HEK293 (cell line): ENCODE results near the gene GRAP2.

Experiments used
- CTCF ChIA-PET: fragments of 350-600 bp; formaldehyde crosslinking; extraction: SDS; loops from one replicate; lab custom pipeline; 2021; ENCODE audit warnings: antibody characterized with exemption; lab: Yijun Ruan, JAX
- POLR2A ChIA-PET: fragments of 300-600 bp; formaldehyde crosslinking; extraction: SDS; loops from one replicate; lab custom pipeline; 2020; ENCODE audit warnings: antibody characterized with exemption, inconsistent platforms; lab: Yijun Ruan, JAX
- H3K27ac ChIP-seq: fragments of 200-500 bp; sonication (Bioruptor generic); 2 replicates; pipeline ENCODE4 v1.5.1; 2014; ENCODE audit warnings: low read depth, low read length, control low read depth, inconsistent platforms; ENCODE audit errors: extremely low read depth
- H3K36me3 ChIP-seq, 2 experiments: fragments of 200-500 bp in 1 of 2; sonication (Bioruptor generic) in 1 of 2; 1 replicate in 1 of 2; 2 replicates in 1 of 2; pipeline ENCODE4 v1.5.1; 2014 to 2017; ENCODE audit warnings: inconsistent platforms in 2 of 2, low read length in 2 of 2; ENCODE audit not compliant: control insufficient read depth in 2 of 2, insufficient read depth in 1 of 2
- H3K4me1 ChIP-seq: fragments of 200-500 bp; sonication (Bioruptor generic); 2 replicates; pipeline ENCODE4 v1.5.1; 2014; ENCODE audit warnings: mild to moderate bottlenecking, low read length, inconsistent platforms; ENCODE audit not compliant: control insufficient read depth, insufficient read depth
- H3K4me3 ChIP-seq: 2 replicates; pipeline ENCODE4 v1.5.1; 2011; ENCODE audit warnings: low read depth, mild to moderate bottlenecking, control low read depth, low read length, moderate library complexity
- H3K9me3 ChIP-seq: fragments of 200-500 bp; sonication (Bioruptor generic); 2 replicates; pipeline ENCODE4 v1.5.1; 2014; ENCODE audit warnings: low read depth, low read length, inconsistent platforms; ENCODE audit not compliant: control insufficient read depth, insufficient read depth
- BCL6B ChIP-seq: fragments of 450-650 bp; formaldehyde crosslinking; IDR thresholded peaks from 2 replicates; pipeline ENCODE4 v1.5.1; 2017; ENCODE audit warnings: missing biosample characterization, missing genetic modification characterization
- FEZF1 ChIP-seq: fragments of 450-650 bp; formaldehyde crosslinking; IDR thresholded peaks from 2 replicates; pipeline ENCODE4 v1.5.1; 2016; ENCODE audit warnings: missing biosample characterization, missing genetic modification characterization
- GLI4 ChIP-seq: fragments of 450-650 bp; formaldehyde crosslinking; IDR thresholded peaks from 2 replicates; pipeline ENCODE4 v1.5.1; 2016; ENCODE audit warnings: missing biosample characterization, missing genetic modification characterization
- INSM2 ChIP-seq: fragments of 450-650 bp; formaldehyde crosslinking; IDR thresholded peaks from 2 replicates; pipeline ENCODE4 v1.5.1; 2016; ENCODE audit warnings: missing biosample characterization, missing genetic modification characterization
- PATZ1 ChIP-seq: fragments of 450-650 bp; formaldehyde crosslinking; IDR thresholded peaks from 2 replicates; pipeline ENCODE4 v1.5.1; 2016; ENCODE audit warnings: missing biosample characterization, missing genetic modification characterization
- SALL2 ChIP-seq: fragments of 450-650 bp; formaldehyde crosslinking; IDR thresholded peaks from 2 replicates; pipeline ENCODE4 v1.5.0; 2017; ENCODE audit warnings: missing biosample characterization, mild to moderate bottlenecking, missing genetic modification characterization, borderline replicate concordance
- SP2 ChIP-seq: fragments of 450-650 bp; formaldehyde crosslinking; IDR thresholded peaks from 2 replicates; pipeline ENCODE4 v1.5.1; 2016; ENCODE audit warnings: missing biosample characterization, missing genetic modification characterization
- ZBTB17 ChIP-seq: fragments of 450-650 bp; formaldehyde crosslinking; IDR thresholded peaks from 2 replicates; pipeline ENCODE4 v1.5.1; 2016; ENCODE audit warnings: missing biosample characterization, missing genetic modification characterization
- ZBTB26 ChIP-seq: fragments of 450-650 bp; formaldehyde crosslinking; optimal IDR thresholded peaks from 2 replicates; pipeline ENCODE3; 2016; ENCODE audit warnings: missing biosample characterization, mild to moderate bottlenecking, missing genetic modification characterization
- ZFHX2 ChIP-seq: fragments of 450-650 bp; formaldehyde crosslinking; conservative IDR thresholded peaks from 2 replicates; pipeline ENCODE4 v1.5.1; 2016; ENCODE audit warnings: missing biosample characterization, missing genetic modification characterization
- ZFP3 ChIP-seq: fragments of 450-650 bp; formaldehyde crosslinking; IDR thresholded peaks from 2 replicates; pipeline ENCODE4 v1.5.1; 2016; ENCODE audit warnings: low read depth, missing biosample characterization, missing genetic modification characterization
- ZNF112 ChIP-seq: fragments of 450-650 bp; formaldehyde crosslinking; IDR thresholded peaks from 2 replicates; pipeline ENCODE4 v1.5.0; 2017; ENCODE audit warnings: missing biosample characterization, missing genetic modification characterization
- ZNF155 ChIP-seq: fragments of 450-650 bp; formaldehyde crosslinking; IDR thresholded peaks from 2 replicates; pipeline ENCODE4 v1.5.1; 2016; ENCODE audit warnings: missing biosample characterization, missing genetic modification characterization
- ZNF221 ChIP-seq: fragments of 450-650 bp; formaldehyde crosslinking; IDR thresholded peaks from 2 replicates; pipeline ENCODE4 v1.5.1; 2017; ENCODE audit warnings: missing biosample characterization, missing genetic modification characterization, borderline replicate concordance
- ZNF26 ChIP-seq: fragments of 450-650 bp; formaldehyde crosslinking; IDR thresholded peaks from 2 replicates; pipeline ENCODE4 v1.5.1; 2016; ENCODE audit warnings: missing biosample characterization, missing genetic modification characterization
- ZNF391 ChIP-seq: fragments of 450-650 bp; formaldehyde crosslinking; IDR thresholded peaks from 2 replicates; pipeline ENCODE4 v1.5.1; 2016; ENCODE audit warnings: low read depth, missing biosample characterization, missing genetic modification characterization, borderline replicate concordance
- ZNF514 ChIP-seq: fragments of 450-650 bp; formaldehyde crosslinking; IDR thresholded peaks from 2 replicates; pipeline ENCODE4 v1.5.1; 2016; ENCODE audit warnings: missing biosample characterization, missing genetic modification characterization
- ZNF558 ChIP-seq: fragments of 450-650 bp; formaldehyde crosslinking; IDR thresholded peaks from 2 replicates; pipeline ENCODE4 v1.5.1; 2016; ENCODE audit warnings: missing biosample characterization, missing genetic modification characterization
- ZNF639 ChIP-seq: fragments of 450-650 bp; formaldehyde crosslinking; IDR thresholded peaks from 2 replicates; pipeline ENCODE4 v1.5.1; 2016; ENCODE audit warnings: missing biosample characterization, missing genetic modification characterization
- ZNF768 ChIP-seq: fragments of 450-650 bp; formaldehyde crosslinking; IDR thresholded peaks from 2 replicates; pipeline ENCODE4 v1.5.1; 2018; ENCODE audit warnings: missing biosample characterization, mild to moderate bottlenecking, missing genetic modification characterization

The GRAP2 gene

GRCh38 chr22:39925273-39925672 is 24.4 kb downstream of the GRAP2 start:
- no peak overlapping the region for H3K27ac ChIP-seq

GRCh38 chr22:39925909-39926679 is 25.2 kb downstream of the GRAP2 start:
- ChIA-PET POLR2A (interaction anchor here (0.7 kb wide), 1 partner anchor 420 kb away, joined by 3 read pairs; the partner anchor contains the start of gene ADSL), CTCF (interaction anchor here (0.6 to 2.0 kb wide), 8 partner anchors 9 to 138 kb away, joined by 3 to 9 read pairs (median 4); no protein-coding TSS in a partner anchor)
- H3K4me3 ChIP-seq = no peak overlapping the region
- TF ChIP-seq ZNF391 (tag by site-specific recombination) = no peak
- TF ChIP-seq ZNF768 = no peak
- TF ChIP-seq ZNF514 (tag by site-specific recombination) = no peak
- TF ChIP-seq FEZF1 = no peak
- TF ChIP-seq ZNF26 (tag by site-specific recombination) = no peak
- TF ChIP-seq BCL6B (tag by site-specific recombination) = no peak
- no peak for TF ChIP-seq ZNF155 (tag by site-specific recombination)

More at GRCh38 chr22:39925273-39925672, 24.4 kb downstream of the GRAP2 start:
- ChIA-PET CTCF (interaction anchor here (0.6 to 2.6 kb wide), 7 partner anchors 8 to 211 kb away, joined by 3 to 18 read pairs (median 4); no protein-coding TSS in a partner anchor), POLR2A (interaction anchor here (0.8 kb wide), 1 partner anchor 119 kb away, joined by 3 read pairs; no protein-coding TSS in a partner anchor)
- H3K4me1 ChIP-seq = no peaks in the 10 kb centered on the region
- TF ChIP-seq ZNF221 (tag by site-specific recombination) (no peak), INSM2 (tag by site-specific recombination) (no peak), ZBTB17 (no peak), ZBTB26 (no peak), ZNF639 (tag by site-specific recombination) (no peak), ZFP3 (no peak), GLI4 (no peak), SALL2 (no peak), PATZ1 (tag by site-specific recombination) (no peak), SP2 (tag by site-specific recombination) (no peak), ZFHX2 (no peak), ZNF558 (no peak), ZNF112 (tag by site-specific recombination) (no peak)
- H3K9me3 ChIP-seq = no peaks in the 10 kb centered on the region
- H3K4me3 ChIP-seq = no peak overlapping the region
- H3K36me3 ChIP-seq = no peaks in the 10 kb centered on the region

More at GRCh38 chr22:39925909-39926679, 25.2 kb downstream of the GRAP2 start:
- no peaks in the 10 kb centered on the region for H3K4me1 ChIP-seq
- no peak overlapping the region for H3K27ac ChIP-seq
- no peaks in the 10 kb centered on the region for H3K9me3 ChIP-seq
- H3K36me3 ChIP-seq = no peaks in the 10 kb centered on the region
